Activated CD4-positive, alpha-beta T cell treated with anti-CD3 and anti-CD28 coated beads, Interleukin-2, amount 50 U/mL, for 4 hours (primary cell): ENCODE data around the gene KCNMB2.
"Not testable (repeated sequence)": the region's sequence is repeated elsewhere in the genome, so short reads cannot be mapped to it uniquely, and the experiment has no call there.

Source experiments
- DNase-seq, 2 experiments: peaks; one replicate each; pipeline ENCODE4 v3.0.0-alpha.2; 2020

KCNMB2 gene

DNA sequence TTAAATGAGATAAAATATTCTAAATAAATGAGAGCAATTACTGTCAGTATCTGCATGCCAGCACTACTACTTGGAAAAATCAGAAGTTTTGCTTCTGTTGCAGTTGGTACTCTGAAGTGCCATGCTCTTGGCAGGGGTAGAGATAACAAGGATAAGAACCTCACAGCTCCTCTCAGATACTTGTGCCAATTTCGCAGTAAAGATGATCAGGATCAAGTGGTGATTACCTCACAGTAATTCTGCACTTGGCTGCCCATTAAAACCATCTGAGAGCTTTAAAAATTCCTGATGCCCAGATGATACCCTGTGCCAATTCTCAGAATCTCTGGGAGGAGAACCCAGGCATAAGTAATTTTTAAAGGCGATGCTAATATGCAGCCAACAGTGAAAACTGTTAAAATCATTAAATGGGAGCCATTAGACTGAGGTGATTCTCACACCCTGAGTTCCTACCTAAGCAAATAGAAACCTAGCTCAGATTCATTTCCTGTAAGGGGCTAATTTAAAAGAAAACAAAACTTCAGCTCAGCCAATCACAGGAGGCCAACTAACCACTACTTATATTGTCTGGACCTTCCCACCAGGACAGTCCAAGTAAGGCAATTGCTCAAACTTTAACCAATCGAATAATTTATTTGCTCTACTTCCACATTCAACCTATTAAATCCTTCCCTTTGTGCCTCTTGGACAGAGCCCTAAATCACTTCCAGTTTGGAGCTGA is 171.2 kb downstream of the KCNMB2 start:
- no peak for DNase-seq

DNA sequence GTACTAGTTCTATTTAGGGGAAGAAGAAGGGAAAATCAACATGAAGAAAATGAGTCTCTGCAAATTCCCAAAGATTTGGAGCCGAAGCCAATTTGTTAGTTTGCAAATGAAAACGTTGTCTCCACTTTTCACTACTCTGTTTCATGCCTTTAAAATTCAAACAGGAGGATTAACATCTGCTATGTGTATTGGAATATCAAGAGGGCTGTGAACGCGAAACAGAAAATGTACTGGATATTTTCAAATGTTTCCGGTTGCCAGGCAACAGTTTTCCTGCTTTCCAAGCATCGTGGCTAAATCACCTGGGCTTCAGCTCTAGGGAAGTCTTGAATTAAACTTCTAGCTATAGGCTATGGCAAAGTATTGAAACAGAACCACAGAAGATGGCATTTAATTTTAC is 172.8 kb downstream of the KCNMB2 start:
- no peak for DNase-seq

DNA sequence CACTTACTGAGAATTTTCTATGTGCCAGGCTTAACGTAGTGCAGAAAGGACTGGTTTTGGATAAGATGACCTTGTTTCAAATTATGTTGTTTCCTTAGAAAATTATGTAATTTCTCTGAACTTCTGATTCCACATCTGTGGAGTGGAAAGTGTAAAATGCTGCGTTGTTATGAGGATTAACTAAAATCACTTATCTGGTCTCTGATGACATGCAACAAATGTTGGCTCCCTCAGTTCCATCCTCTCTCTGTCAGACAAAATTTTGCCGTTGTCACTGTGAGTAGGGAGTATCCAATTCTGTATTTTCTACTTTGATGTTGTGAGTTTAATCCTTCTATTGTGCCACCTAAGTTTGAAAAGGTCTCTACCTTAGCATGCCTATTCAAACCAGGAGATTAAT is 175.5 kb downstream of the KCNMB2 start:
- no peak for DNase-seq

DNA sequence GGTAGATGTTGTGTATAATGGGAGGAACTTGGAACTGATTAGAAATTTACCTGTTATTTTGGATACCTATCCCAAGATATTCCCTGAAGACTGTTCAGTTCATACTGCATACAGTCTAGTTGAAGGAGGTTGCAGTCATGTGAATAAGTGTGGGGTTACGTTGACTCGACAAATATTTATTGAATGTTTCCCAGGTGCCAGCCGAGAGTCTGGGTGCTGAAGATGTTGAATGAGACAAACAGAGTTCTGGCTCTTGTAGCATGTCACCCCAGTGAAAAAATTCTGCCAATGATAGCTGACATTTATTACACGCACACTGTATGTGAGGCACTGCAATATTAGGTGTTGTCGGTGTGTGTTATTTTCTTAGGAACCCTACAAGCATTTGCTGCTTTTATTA is 176.0 kb downstream of the KCNMB2 start:
- DNase-seq, result no peak

DNA sequence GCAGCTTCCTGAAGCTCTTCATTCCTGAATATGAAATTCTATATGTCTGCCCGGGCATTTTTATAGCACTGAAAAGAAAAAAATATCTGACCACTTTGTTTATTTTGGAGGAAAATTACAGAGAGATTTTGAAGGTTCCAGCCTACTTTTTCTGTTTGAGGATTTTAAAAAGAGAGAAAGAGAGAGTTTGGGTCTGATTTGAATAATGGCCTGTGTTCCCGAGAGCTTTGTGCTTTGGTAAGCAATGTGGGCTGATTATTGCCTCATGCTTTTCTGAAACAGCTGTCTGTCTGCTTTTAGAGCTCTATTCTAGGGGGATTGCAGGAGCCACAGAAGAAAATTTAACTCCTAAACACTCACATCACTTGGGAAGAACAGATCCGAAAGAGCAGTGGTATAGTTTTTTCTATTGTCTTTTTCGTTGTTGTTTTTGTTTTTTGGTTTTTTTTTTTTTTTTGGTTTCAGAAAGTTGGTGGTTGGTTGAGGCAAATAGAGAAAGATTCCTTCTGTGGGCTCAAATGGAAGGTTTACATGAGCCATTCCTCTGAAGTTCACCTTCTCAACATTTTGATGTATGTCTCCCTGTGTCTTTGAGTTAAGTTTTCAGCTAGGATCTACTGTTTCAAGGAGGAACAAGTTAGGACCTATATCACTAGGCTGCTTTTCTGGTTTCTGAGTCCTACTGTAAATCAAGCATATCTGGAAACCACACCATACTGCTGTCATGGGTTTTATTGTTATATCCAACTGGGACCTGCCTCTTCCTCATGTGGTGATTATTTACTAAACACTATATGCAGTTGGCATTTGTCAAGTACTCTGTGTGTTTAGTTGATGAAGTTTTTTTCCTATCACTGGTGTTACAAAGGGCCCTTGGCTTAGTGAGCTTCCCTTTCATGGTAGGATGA is 178.9 kb downstream of the KCNMB2 start:
- no peak for DNase-seq

DNA sequence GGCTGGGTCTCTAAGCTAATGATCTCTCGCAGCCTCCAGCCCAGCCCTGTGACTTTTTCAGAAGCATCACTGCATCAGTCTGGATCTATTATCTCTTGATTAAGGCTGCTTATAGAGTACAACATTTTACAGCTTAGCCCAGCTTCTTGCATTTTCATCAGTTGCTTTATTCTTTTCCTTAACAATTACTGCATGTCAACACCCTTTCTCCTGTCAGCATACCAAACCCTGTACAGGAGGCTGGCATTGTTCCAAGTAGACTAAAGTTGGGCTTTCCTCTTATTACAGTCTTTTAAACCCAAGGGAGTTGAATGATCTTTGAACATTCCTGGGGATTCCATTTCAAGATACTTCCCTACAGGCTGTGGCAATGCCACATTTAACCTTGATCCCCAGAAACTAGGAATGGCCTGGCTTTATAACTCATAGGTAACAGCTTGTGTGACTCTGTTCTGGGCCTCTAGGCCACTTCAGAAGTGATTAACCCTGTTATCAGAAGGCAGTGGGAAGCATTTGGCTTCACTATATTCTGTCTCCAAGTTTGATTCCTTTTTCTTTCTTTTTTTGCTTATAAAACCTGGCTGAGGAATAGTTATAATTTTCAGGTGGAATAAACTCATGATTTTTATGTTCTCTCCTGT is 182.9 kb downstream of the KCNMB2 start:
- DNase-seq, result no peak

DNA sequence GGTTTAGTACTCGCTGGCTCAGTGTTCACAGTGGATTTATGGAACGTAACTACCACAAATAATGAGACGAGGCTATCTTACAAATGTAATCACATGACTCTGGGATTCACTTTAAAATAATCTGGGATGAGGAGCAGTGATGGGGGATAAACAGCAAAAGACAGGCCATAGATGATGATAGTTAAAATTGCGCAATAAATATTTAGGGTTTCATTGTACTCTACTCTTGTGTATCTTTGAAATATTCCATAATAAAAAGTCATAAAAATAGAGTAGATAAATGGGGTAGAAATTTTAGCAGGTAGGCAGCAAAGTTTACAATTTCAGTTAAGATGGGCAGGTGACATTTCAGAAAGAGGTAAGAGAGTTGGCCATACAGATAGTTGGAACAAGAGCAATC is 196.6 kb downstream of the KCNMB2 start:
- no peak for DNase-seq

DNA sequence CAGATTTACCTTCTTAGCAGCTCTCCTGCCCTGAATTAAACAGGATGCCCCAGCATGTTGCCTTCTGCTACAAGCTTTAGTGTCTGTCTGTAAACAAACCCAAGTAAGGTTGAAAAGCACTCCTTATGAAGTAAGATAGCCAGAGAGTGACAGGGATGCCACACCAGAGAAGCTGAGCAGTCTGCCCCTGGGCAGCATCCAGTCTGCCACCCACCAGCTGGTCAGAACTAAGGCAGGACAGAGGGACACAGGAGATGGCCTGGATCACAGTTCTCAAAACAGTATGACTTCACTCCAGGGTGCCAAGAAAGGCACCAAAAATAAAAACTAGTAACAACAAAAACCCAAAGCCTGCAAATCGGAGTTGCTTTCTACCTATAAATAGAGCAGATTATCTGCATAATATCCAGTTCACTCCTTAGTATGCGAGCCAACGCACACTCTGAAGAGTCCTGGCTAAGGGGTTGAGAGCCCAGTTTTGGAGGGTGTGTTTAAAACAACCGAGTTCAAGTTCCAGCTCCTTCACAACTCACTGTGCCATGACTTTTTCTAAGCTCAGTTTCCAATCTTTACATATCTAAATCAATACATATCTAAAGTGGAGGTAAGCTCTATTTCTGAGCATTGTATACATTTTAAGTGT is 198.9 kb downstream of the KCNMB2 start:
- no peak for DNase-seq

DNA sequence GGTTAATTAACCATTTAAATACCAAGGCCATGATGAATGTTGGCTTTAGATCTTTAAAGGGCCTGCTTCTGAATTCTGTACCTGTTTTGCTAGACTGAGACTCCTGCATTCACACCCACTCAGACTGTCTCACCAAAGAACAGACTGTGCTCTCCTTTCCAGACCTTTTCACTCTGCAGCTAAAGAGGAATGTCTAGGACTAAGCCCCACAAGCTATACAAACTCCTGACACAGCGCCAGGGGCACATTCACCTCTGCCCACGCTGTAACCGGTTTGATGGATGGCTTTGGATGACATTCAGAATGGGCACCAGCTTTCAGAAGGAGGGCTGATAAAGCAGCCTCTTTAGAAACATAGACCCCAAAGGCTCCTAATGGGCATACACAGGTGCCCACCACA is 200.1 kb downstream of the KCNMB2 start:
- DNase-seq, result no peak

DNA sequence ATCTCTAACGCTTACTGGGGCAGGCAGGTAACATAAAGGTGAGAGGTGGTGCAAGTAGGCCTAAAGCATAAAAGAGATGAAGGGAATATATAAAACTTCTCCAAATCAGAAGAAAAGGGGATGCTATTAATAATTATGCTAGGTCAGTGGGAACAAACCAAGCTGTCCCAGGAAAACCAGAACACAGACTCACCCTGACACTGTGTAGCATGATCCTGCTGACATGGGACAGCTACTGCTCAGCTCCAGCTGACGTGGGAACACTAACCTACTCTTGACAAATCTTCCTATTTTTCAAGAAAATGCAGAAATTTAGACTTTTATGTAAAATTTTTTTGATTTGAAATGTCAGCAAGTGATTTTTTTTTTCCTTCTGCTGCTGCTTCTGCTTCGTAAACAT is 203.5 kb downstream of the KCNMB2 start:
- DNase-seq, result no peak

DNA sequence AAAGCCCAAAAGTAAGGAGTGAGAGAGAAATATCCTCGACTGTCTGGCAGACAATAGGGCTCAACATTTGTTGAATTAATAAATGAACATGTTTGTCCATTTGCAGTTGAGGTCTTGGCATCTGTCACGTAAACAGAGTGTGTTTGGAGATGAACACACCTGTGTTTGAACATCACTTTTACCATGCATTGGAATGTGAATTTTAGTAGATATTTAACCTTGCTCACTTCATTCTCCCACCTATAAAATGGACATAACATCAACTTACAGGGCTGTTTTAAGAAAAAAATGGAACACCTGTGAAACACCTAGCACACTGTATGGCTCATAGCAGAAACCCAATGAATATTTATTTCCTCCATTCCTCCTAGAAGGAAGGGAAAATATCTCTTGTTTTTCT is 204.8 kb downstream of the KCNMB2 start:
- DNase-seq, result no peak

DNA sequence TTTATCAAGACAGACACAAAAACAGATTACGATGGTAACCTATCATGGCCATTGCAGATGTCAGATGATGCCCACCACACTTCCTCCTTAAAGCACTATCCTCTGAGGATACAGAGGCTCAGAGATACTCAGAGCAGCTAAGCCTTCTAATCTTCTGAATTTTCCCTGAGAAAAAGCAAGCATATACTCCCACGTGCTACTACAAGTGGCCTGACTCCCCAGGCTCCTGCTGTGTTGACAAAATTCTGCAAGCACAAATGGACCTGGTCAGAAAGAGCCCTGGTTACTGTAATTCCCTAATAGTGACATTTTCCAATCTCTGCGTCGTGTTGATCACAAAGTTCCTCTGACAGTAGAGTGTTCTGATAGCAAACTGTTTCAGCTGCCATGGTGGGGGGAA is 207.1 kb downstream of the KCNMB2 start:
- DNase-seq, result no peak

DNA sequence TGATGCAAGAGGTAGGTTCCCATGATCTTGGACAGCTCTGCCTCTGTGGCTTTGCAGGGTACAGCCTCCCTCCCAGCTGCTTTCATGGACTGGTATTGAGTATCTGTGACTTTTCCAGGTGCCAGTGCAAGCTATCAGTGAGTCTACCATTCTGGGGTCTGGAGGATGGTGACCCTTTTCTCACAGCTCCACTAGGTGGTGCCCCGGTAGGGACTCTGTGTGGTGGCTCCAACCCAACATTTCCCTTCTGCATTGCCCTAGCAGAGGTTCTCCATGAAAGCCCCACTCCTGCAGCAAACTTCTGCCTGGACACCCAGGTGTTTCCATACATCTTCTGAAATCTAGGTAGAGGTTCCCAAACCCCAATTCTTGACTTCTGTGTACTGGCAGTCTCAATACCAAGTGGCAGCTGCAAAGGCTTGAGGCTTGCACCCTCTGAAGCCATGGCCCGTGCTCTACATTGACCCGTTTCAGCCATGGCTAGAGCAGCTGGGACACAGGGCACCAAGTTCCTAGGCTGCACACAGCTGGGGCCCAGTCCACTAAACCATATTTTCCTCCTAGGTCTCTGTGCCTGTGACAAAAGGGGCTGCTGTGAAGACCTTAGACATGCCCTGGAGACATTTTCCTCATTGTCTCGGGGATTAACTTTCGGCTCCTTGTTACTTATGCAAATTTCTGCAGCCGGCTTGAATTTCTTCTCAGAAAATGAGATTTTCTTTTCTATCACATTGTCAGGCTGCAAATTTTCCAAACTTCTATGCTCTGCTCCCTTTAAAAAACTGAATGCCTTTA is 209.8 kb downstream of the KCNMB2 start:
- not testable (repeated sequence) for DNase-seq

DNA sequence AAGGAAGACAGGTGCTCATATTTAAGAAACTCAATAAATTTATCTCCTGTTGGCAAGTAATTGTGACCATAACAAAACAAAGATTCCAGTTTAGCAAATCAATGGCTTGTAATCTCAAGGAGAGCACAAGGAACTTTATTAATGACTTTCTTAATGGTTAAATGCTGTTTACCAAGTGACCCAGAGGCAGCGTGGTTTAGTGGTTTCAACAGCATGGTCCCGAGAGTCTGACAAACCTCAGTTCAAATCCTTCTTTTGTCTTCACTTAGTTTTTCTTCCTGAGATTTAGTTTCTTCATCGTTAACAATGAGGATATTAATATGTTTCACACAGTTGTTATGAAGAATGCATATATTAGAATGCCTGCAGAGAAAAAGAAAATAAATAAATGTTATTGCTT is 212.6 kb downstream of the KCNMB2 start:
- DNase-seq, result no peak

DNA sequence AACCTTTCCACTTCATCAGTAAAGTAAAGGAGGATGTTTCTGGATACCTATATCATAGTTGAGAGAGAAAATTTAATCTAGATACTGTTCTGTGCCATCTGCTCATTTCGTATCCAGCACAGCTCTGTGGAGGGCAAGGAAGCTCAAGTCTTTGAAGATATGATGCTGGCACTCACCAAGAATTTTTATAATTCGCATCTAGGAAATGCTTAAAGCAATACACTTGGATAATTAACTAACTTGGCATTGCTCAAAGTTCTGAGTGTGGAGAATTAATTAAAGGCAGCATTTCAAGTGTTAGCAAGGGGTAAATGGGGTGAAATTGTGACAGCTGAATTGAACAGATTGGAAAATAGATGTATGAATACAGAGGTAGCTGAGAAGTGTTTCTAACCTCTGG is 213.2 kb downstream of the KCNMB2 start:
- DNase-seq, result no peak

DNA sequence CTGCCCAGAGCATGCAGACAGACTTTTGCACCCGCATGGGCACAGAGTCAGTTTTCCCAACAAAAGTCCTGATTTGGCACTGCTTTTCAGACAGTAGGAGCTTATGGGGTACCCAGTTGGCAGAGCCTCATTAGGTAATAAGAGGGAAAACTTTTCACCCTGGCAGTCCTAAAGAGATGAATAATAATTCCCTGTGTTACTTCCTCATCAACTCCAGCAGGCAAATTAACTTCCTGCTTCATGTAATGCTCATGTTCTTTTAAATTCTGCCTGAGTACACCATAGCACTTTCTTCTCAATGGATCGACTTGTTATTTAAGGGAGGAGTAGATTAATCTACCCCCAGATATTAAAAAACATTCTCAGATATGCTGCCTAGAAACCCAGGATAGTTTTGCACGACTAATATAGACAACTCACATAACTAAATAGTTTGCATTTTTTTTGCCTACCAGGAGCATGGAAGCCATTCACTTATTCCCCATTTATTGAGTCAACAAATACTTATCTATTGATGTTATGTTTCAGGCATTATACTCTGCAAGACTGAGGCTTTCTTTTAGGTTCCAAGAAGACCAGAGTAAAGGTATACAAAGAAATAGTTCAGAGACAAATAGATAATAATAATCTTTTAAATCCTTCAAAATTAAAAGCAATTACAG is 214.5 kb downstream of the KCNMB2 start:
- no peak for DNase-seq

DNA sequence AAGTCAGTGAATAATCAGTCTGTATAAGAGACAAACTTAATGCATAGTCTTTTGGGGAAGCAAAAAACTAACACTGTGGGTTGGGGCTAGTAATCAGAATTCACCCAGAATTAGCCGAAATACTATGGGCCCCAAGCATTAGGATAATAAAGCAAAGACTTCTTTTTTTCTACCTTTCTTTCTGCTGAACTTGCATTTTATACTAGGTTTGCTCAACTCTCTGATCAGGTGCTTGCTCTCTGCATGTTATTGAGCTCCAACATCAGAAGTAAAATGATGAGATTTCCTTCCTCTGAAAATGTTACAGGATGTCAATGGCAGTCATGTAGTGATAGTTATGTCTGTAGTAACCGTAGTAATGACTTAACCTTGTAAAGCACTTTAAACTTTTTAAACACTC is 216.6 kb downstream of the KCNMB2 start:
- no peak for DNase-seq

DNA sequence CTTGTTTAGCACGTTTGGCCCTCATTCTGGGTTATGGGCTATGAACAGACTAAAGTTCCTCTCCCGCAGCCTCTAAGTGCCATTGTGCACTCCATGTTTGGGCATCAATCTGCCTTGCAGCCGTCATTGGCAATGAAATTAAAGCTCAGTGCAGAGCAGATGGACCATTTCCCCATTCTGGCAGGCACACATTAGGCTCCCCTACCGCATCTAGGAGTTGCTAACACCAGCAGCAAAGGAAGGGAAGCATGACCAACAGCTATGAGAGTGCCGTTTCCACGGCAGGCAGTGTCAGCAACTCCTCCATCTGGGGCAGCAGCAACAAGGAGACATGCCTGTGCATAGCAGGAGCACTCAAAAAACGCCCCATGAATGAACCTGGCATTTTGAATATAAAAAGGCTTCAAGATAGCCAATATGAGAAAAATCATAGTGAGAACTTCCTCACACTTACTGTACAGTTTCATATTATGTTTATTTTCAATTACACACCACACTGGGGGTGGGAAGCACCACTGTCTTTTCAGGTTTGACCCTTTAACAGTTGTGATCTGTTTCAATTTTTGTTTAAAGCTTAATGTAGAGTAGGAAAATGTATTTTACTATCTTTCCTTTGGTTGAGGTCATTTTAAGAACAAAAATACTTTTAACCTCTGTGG is 218.7 kb downstream of the KCNMB2 start:
- DNase-seq, result no peak

DNA sequence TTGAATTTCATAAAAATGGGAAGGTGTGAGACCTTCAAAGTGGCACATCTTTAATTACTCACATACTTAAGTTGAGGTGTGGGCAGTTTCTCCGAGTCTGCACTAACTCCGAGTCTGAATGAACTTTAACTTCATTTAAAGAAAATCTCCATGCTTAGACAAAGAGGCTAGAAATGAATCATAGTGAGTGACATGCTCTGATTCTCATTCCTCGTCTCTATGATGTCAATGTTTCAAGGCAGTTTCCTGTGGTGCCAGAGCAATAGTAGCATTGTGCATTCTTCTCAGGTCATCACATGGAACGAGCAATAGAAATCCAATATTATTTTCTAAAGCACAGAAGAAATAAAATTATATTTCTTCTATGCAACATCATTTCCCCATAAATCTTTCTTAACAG is 224.8 kb downstream of the KCNMB2 start:
- no peak for DNase-seq

DNA sequence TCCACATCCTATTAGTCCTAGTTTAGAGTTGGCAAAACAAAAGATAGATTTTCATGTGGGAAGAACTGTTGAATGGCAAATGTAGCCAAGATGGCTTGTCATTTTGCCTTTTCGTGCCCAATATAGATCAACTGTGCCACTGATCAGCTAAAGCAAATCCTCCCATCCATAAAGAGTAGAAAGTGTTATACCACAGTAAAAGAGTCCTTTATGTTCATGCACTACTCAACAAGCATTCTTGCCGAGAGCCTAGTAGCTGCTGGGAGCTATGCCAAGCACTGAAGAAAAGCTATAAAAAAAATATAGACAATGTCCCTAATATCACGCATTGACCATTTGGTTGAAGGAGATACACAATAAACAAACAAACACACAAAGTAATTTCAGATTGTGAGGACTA is 225.2 kb downstream of the KCNMB2 start:
- DNase-seq, result no peak

DNA sequence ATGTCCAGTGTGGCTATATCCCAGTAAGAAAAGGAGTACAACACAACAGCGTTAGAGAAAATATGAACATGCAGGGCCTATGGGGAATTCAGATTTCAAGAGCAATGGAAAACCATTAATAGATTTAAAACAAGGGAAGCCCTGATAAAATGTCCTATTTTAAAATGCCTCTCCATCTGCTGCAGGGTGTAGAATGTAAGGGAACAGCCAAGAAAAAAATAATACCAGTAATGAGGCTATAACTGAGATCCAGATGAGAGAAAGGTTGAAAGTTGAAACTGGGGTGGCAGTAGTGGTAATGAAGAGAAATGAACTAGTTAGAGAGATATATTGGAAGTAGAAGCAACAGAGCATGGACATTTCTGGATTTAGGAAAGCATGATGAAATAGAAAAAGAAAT is 226.1 kb downstream of the KCNMB2 start:
- no peak for DNase-seq
